ENCODE measurements around the gene G6PC1. TPM values are rescaled to one million over a fixed set of nuclear protein-coding genes. Genes with fewer than 3 reads are reported as not detected.

The G6PC1 gene
- total and polyA plus RNA-seq, 2 of the 13 experiments (the other 11 are each of a cell fraction or from before 2014, with no cell fraction given): 1.7 to 37.9 TPM

DNA sequence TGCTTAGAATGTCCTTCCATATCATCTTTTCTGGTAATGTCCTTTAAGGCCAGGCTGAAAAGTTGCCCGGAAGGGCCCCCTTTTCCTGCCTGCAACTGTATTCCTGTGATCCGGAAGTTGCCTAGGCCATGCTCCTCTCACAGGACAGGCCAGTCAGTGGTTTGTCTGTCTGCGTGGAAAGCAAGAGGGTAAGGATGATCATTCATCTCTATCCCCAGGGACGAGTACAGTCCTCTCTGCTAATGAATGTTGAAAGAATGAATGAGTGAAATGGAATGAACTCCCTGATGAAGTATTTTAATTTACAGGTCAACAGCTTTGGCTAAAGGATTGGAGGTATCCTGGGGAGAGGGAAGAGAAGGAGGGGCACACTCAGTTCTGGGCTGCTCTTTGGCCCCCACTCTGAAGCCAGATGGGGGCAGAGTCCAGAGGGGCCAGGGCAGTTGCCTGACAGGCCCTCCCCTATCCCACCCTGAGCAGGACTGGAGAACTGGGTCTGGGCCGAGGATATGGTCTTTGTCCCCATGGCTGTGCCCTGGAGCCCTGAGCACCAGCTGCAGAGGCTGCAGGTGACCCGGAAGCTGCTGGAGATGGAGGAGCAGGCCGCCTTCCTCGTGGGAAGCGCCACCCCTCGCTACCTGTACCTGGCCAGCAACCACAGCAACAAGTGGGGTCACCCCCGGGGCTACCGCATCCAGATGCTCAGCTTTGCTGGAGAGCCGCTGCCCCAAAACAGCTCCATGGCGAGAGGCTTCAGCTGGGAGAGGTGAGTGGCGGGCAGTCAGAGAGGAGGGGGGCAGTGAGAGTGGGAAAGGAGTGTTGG is 46.4 kb upstream of the G6PC1 start (continued):
- TF ChIP-seq MTF2 (CRISPR knock-in tag; IDR thresholded peaks at IDR 0.05; ENCODE audit: borderline replicate concordance) (no peak; the same call in 1 of the 2 replicates), SOX13 (IDR thresholded peaks at IDR 0.05) (no peak), SOX13 (CRISPR knock-in tag; conservative IDR thresholded peaks at IDR 0.05 in 1 of 2, IDR thresholded peaks at IDR 0.05 in 1 of 2) (peak in 1 of 2 experiments; percentile 57; a peak in 1 of 4 replicates), ZSCAN29 (CRISPR knock-in tag; conservative IDR thresholded peaks at IDR 0.05) (no peak), IKZF4 (CRISPR knock-in tag; IDR thresholded peaks at IDR 0.05; ENCODE audit: borderline replicate concordance, low read depth, not compliant biosample characterization) (peak; percentile 50), ATRX (CRISPR knock-in tag; IDR thresholded peaks at IDR 0.05; ENCODE audit: borderline replicate concordance) (no peak), ZFY (CRISPR knock-in tag; IDR thresholded peaks at IDR 0.05) (peak; percentile 69), ZNF329 (CRISPR knock-in tag; IDR thresholded peaks at IDR 0.05; ENCODE audit: low read depth) (peak; percentile 53; the same call in 1 of the 2 replicates), HOXA7 (CRISPR knock-in tag; IDR thresholded peaks at IDR 0.05) (no peak), ZNF563 (CRISPR knock-in tag; IDR thresholded peaks at IDR 0.05) (peak; percentile 69; the same call in 1 of the 2 replicates), POLR2AphosphoS2 (IDR thresholded peaks at IDR 0.05; ENCODE audit: low read depth, low read length) (no peak), TEAD2 (CRISPR knock-in tag; IDR thresholded peaks at IDR 0.05) (no peak), ZNF709 (CRISPR knock-in tag; IDR thresholded peaks at IDR 0.05) (peak; percentile 2; the same call in 1 of the 2 replicates)
- TF ChIP-seq, protein P1, sequence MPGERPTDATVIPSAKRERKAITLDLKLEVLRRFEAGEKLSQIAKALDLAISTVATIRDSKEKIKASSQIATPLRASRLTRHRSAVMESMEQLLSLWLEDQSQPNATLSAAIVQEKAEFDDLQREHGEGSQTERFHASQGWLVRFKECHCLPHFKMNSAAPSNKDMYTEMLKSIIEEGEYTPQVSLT (CRISPR knock-in tag; IDR thresholded peaks at IDR 0.05; ENCODE audit: borderline replicate concordance, low read depth): no peak
- TF ChIP-seq, protein P2, sequence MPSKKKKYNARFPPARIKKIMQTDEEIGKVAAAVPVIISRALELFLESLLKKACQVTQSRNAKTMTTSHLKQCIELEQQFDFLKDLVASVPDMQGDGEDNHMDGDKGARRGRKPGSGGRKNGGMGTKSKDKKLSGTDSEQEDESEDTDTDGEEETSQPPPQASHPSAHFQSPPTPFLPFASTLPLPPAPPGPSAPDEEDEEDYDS (CRISPR knock-in tag; IDR thresholded peaks at IDR 0.05): 0 out of 2 replicates have a peak, but pooled peaks have one; percentile 35
- TF ChIP-seq, protein P3, sequence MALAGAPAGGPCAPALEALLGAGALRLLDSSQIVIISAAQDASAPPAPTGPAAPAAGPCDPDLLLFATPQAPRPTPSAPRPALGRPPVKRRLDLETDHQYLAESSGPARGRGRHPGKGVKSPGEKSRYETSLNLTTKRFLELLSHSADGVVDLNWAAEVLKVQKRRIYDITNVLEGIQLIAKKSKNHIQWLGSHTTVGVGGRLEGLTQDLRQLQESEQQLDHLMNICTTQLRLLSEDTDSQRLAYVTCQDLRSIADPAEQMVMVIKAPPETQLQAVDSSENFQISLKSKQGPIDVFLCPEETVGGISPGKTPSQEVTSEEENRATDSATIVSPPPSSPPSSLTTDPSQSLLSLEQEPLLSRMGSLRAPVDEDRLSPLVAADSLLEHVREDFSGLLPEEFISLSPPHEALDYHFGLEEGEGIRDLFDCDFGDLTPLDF (CRISPR knock-in tag; IDR thresholded peaks at IDR 0.05): 0 out of 2 replicates have a peak, but pooled peaks have one; percentile 46
- TF ChIP-seq, protein P4, sequence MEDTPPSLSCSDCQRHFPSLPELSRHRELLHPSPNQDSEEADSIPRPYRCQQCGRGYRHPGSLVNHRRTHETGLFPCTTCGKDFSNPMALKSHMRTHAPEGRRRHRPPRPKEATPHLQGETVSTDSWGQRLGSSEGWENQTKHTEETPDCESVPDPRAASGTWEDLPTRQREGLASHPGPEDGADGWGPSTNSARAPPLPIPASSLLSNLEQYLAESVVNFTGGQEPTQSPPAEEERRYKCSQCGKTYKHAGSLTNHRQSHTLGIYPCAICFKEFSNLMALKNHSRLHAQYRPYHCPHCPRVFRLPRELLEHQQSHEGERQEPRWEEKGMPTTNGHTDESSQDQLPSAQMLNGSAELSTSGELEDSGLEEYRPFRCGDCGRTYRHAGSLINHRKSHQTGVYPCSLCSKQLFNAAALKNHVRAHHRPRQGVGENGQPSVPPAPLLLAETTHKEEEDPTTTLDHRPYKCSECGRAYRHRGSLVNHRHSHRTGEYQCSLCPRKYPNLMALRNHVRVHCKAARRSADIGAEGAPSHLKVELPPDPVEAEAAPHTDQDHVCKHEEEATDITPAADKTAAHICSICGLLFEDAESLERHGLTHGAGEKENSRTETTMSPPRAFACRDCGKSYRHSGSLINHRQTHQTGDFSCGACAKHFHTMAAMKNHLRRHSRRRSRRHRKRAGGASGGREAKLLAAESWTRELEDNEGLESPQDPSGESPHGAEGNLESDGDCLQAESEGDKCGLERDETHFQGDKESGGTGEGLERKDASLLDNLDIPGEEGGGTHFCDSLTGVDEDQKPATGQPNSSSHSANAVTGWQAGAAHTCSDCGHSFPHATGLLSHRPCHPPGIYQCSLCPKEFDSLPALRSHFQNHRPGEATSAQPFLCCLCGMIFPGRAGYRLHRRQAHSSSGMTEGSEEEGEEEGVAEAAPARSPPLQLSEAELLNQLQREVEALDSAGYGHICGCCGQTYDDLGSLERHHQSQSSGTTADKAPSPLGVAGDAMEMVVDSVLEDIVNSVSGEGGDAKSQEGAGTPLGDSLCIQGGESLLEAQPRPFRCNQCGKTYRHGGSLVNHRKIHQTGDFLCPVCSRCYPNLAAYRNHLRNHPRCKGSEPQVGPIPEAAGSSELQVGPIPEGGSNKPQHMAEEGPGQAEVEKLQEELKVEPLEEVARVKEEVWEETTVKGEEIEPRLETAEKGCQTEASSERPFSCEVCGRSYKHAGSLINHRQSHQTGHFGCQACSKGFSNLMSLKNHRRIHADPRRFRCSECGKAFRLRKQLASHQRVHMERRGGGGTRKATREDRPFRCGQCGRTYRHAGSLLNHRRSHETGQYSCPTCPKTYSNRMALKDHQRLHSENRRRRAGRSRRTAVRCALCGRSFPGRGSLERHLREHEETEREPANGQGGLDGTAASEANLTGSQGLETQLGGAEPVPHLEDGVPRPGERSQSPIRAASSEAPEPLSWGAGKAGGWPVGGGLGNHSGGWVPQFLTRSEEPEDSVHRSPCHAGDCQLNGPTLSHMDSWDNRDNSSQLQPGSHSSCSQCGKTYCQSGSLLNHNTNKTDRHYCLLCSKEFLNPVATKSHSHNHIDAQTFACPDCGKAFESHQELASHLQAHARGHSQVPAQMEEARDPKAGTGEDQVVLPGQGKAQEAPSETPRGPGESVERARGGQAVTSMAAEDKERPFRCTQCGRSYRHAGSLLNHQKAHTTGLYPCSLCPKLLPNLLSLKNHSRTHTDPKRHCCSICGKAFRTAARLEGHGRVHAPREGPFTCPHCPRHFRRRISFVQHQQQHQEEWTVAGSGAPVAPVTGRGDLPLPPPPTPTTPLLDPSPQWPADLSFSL (CRISPR knock-in tag; IDR thresholded peaks at IDR 0.05): no peak; the same call in 1 of the 2 replicates
- TF ChIP-seq, protein P5, sequence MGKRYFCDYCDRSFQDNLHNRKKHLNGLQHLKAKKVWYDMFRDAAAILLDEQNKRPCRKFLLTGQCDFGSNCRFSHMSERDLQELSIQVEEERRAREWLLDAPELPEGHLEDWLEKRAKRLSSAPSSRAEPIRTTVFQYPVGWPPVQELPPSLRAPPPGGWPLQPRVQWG (CRISPR knock-in tag; IDR thresholded peaks at IDR 0.05; ENCODE audit: borderline replicate concordance, low read depth): no peak

All from HepG2 (cell line).